ENCODE results near the gene CELF2.

DNA sequence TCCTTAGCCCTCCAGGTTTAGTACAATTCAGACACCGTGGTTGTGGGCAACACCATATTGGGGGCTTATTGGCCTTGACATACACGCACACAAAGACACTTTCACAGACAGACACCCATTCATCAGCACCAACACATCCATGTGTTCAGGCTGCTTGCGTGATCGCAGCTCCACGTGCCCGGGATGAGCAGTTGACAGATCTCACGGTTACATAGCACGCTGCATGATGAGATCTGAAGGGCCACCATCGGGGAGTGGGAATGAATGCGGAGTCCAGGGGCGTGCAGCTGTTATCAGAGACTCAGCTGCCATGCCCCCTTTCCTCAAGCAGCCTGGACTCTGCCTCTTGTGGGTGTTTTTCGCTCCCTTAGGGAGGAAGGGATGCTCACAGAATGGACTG, 308.6 kb downstream of the CELF2 start:
- TF ChIP-seq POLR2A (IDR thresholded peaks at IDR 0.05): no peak
- no peak for TF ChIP-seq POLR2AphosphoS5 (IDR thresholded peaks at IDR 0.05)
- no peak for TF ChIP-seq CTCF (IDR thresholded peaks at IDR 0.05)
- no peak for TF ChIP-seq EP300 (IDR thresholded peaks at IDR 0.05)

Data from suprapubic skin (tissue), 4 donors.